H1 (cell line): ENCODE data around the gene TWIST1. TPM values are rescaled to one million over a fixed set of nuclear protein-coding genes. Genes with fewer than 3 reads are reported as not detected.

ENCODE experiments used
- CTCF ChIP-seq, 3 experiments: IDR thresholded peaks; 1 replicate in 2 of 3; 2 replicates in 1 of 3; pipeline versions ENCODE4 v1.5.1 to v1.6.1; 2011; ENCODE audit warnings: low read length in 3 of 3, mild to moderate bottlenecking in 3 of 3, inconsistent platforms in 2 of 3, low read depth in 1 of 3, moderate library complexity in 1 of 3; ENCODE audit not compliant: insufficient read depth in 1 of 3; ENCODE audit errors: control extremely low read depth in 1 of 3
- EGR1 ChIP-seq: IDR thresholded peaks from 2 replicates; pipeline ENCODE4 v1.6.1; 2011; ENCODE audit warnings: low read depth, low read length, borderline replicate concordance
- EP300 ChIP-seq, 2 experiments: IDR thresholded peaks; 1 replicate in 1 of 2; 2 replicates in 1 of 2; pipeline ENCODE4 v1.6.1; 2011 to 2012; ENCODE audit warnings: low read depth in 2 of 2, low read length in 2 of 2, mild to moderate bottlenecking in 2 of 2, borderline replicate concordance in 1 of 2, inconsistent platforms in 1 of 2, moderate library complexity in 1 of 2
- FOSL1 ChIP-seq: IDR thresholded peaks from 2 replicates; pipeline ENCODE4 v1.6.1; 2011; ENCODE audit warnings: mild to moderate bottlenecking, low read depth, low read length, moderate library complexity; ENCODE audit not compliant: insufficient read depth
- HDAC2 ChIP-seq, 2 experiments: fragments of 300-600 bp in 1 of 2; sonication (generic) in 1 of 2; IDR thresholded peaks; 2 replicates each; pipeline ENCODE4 v1.6.1; 2011 to 2012; ENCODE audit warnings: low read depth in 2 of 2, low read length in 2 of 2, mild to moderate bottlenecking in 2 of 2, moderate library complexity in 2 of 2, borderline replicate concordance in 1 of 2, inconsistent platforms in 1 of 2
- JUND ChIP-seq: IDR thresholded peaks from 2 replicates; pipeline ENCODE4 v1.6.1; 2011; ENCODE audit warnings: mild to moderate bottlenecking, improper control_type of control experiment, low read length
- MAFK ChIP-seq: IDR thresholded peaks from 2 replicates; pipeline ENCODE4 v1.6.1; 2012; ENCODE audit warnings: low read depth, mild to moderate bottlenecking, improper control_type of control experiment, low read length
- NANOG ChIP-seq: IDR thresholded peaks from 2 replicates; pipeline ENCODE4 v1.6.1; 2011; ENCODE audit warnings: low read length, low read depth, mild to moderate bottlenecking, inconsistent platforms; ENCODE audit not compliant: insufficient read depth, poor library complexity, severe bottlenecking
- POU5F1 ChIP-seq: IDR thresholded peaks from 2 replicates; pipeline ENCODE4 v1.6.1; 2011; ENCODE audit warnings: low read depth, mild to moderate bottlenecking, low read length, moderate library complexity
- RAD21 ChIP-seq, 2 experiments: IDR thresholded peaks in 1 of 2; conservative IDR thresholded peaks in 1 of 2; 2 replicates each; pipeline ENCODE4 v1.6.1; 2011; ENCODE audit warnings: low read depth in 2 of 2, low read length in 2 of 2, improper control_type of control experiment in 1 of 2, inconsistent platforms in 1 of 2, mild to moderate bottlenecking in 1 of 2, moderate library complexity in 1 of 2
- RBBP5 ChIP-seq: IDR thresholded peaks from 2 replicates; pipeline ENCODE4 v1.7.1; 2012; ENCODE audit warnings: low read depth, mild to moderate bottlenecking, inconsistent platforms, low read length, moderate library complexity, borderline replicate concordance
- RFX5 ChIP-seq: IDR thresholded peaks from 2 replicates; pipeline ENCODE4 v1.6.1; 2011; ENCODE audit warnings: low read depth, low read length, improper control_type of control experiment, borderline replicate concordance
- RXRA ChIP-seq: IDR thresholded peaks from 2 replicates; pipeline ENCODE4 v1.6.1; 2011; ENCODE audit warnings: low read depth, mild to moderate bottlenecking, low read length, moderate library complexity; ENCODE audit not compliant: insufficient read depth
- SAP30 ChIP-seq: fragments of 300-600 bp; sonication (generic); IDR thresholded peaks from 2 replicates; pipeline ENCODE4 v1.7.1; 2012; ENCODE audit warnings: low read length, moderate library complexity, mild to moderate bottlenecking, inconsistent platforms; ENCODE audit not compliant: insufficient read depth, insufficient replicate concordance
- SIN3A ChIP-seq, 2 experiments: IDR thresholded peaks in 1 of 2; conservative IDR thresholded peaks in 1 of 2; 2 replicates each; pipeline ENCODE4 v1.6.1; 2011 to 2012; ENCODE audit warnings: low read length in 2 of 2, improper control_type of control experiment in 1 of 2, low read depth in 1 of 2, mild to moderate bottlenecking in 1 of 2
- SIX5 ChIP-seq: IDR thresholded peaks from 2 replicates; pipeline ENCODE4 v1.6.1; 2011; ENCODE audit warnings: mild to moderate bottlenecking, low read depth, low read length
- SRF ChIP-seq: IDR thresholded peaks from 2 replicates; pipeline ENCODE4 v1.6.1; 2011; ENCODE audit warnings: mild to moderate bottlenecking, low read depth, low read length, moderate library complexity
- SUZ12 ChIP-seq: fragments of 200-600 bp; sonication (generic); IDR thresholded peaks from 2 replicates; pipeline ENCODE4 v1.6.1; 2012; ENCODE audit warnings: mild to moderate bottlenecking, inconsistent platforms, low read length, moderate library complexity, mixed read lengths
- ZNF274 ChIP-seq: IDR thresholded peaks from 2 replicates; pipeline ENCODE4 v1.7.0; 2012; ENCODE audit warnings: low read length, borderline replicate concordance; ENCODE audit errors: extremely low read depth
- polyA plus RNA-seq, 7 experiments: library from polyadenylated mRNA; depleted of rRNA in 3 of 7; stranded (reverse) in 5 of 7; unstranded in 2 of 7; fragments of >200 nt in 5 of 7; fragments of 200-250 nt in 2 of 7; gene quantifications; 1 replicate in 5 of 7; 2 replicates in 1 of 7; 4 replicates in 1 of 7; pipeline versions ENCODE4 v1.2.1 to v1.2.3, GENCODE V29; 2011 to 2013; ENCODE audit warnings: missing spikeins in 2 of 7, mixed read lengths in 2 of 7
- total RNA-seq: library from RNA; stranded (reverse); fragmentation: NEBNext Ultra II Directional; extraction: Animal tissue kit (Norgen Biotek cat#: 25700); gene quantifications from 2 replicates; pipeline ENCODE4 v1.2.1, GENCODE V29; 2021

The TWIST1 gene
- total and polyA plus RNA-seq, 2 of the 8 experiments (the other 6 are each of a cell fraction or from before 2014, with no cell fraction given) = 0.29 to 0.52 TPM

DNA sequence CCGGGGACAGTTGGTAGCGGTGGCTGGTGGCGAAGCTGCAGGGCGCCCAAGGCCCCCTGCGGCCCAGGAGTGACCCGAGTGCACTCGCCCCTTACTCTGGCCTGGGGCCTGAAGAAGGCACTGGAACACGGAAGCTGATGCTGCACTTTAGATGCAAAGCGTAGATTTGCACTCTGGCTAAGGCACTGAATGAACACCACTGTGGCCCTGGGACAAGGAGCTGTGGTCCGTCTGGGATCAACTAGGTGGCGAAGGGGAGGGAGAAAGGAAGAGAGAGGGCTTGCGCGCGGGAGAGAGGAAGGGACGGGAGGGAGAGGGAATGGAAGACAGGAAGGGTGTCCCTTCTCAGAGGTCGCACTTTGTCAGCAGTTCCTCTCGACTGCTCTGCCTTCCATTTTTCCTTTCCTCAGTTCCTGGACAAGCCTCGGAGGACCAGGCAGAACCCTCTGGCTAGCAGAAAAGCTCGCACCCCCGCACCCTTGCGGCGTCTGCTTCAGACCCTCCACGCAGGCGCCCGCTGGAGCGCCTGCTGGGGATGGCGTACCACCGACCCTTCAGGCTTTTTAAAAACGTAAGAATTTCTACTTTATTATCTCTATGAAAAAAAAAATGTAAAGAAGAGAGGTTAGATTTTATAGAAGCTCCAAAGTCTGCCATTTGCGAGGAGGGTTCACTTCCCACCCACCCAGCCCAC, 26.6 kb upstream of the TWIST1 start (continued):
- peak; percentile 72 for TF ChIP-seq SUZ12
- no peak for TF ChIP-seq CTCF (IDR thresholded peaks at IDR 0.05; ENCODE audit: control extremely low read depth in 1 of 3, insufficient read depth in 1 of 3, low read depth in 1 of 3, low read length in 3 of 3)
- TF ChIP-seq JUND = no peak
- no peak for TF ChIP-seq SAP30
- TF ChIP-seq HDAC2 (IDR thresholded peaks at IDR 0.05; ENCODE audit: borderline replicate concordance in 1 of 2, low read depth in 2 of 2, low read length in 2 of 2) = no peak
- TF ChIP-seq SIX5 = no peak
- TF ChIP-seq EGR1 = peak; percentile 58
- TF ChIP-seq NANOG = no peak
- no peak for TF ChIP-seq SRF
- TF ChIP-seq RAD21 (IDR thresholded peaks at IDR 0.05 in 1 of 2, conservative IDR thresholded peaks at IDR 0.05 in 1 of 2; ENCODE audit: low read depth in 2 of 2, low read length in 2 of 2) = no peak
- TF ChIP-seq RBBP5 = no peak; the same call in 1 of the 2 replicates
- no peak for TF ChIP-seq RFX5
- TF ChIP-seq FOSL1 = no peak
- no peak for TF ChIP-seq RXRA
- TF ChIP-seq POU5F1 = no peak
- 0 out of 4 replicates have a peak, but pooled peaks of 1 of the 2 experiments have one; percentile 22 for TF ChIP-seq SIN3A (conservative IDR thresholded peaks at IDR 0.05 in 1 of 2, IDR thresholded peaks at IDR 0.05 in 1 of 2; ENCODE audit: low read depth in 1 of 2, low read length in 2 of 2)
- TF ChIP-seq EP300 (IDR thresholded peaks at IDR 0.05; ENCODE audit: borderline replicate concordance in 1 of 2, low read depth in 2 of 2, low read length in 2 of 2) = no peak
- no peak for TF ChIP-seq MAFK
- no peak for TF ChIP-seq ZNF274
